PC-3 (cell line): ENCODE measurements around the gene PACSIN2. TPM values are rescaled to one million over a fixed set of nuclear protein-coding genes. Genes with fewer than 3 reads are reported as not detected.
"Not testable (repeated sequence)": the region's sequence is repeated elsewhere in the genome, so short reads cannot be mapped to it uniquely, and the experiment has no call there.

ENCODE experiments used
- ATAC-seq: fragments of 200-7000 bp; cut with Tn5 transposase; 2 replicates; pipeline ENCODE4 v1.9.1; 2020; ENCODE audit warnings: mild to moderate bottlenecking, moderate library complexity
- BruUV-seq: library from RNA; stranded (reverse); fragments of 400-500 nt; replicated peaks from 2 replicates; lab custom pipeline; 2021; lab: Mats Ljungman, UMichigan
- CTCF ChIA-PET: fragments of 300-600 bp; sonication (Branson Sonifier 250); formaldehyde crosslinking; loops from one replicate; lab custom pipeline; 2022; ENCODE audit warnings: antibody characterized with exemption; lab: Charles Lee
- POLR2A ChIA-PET: fragments of 300-600 bp; sonication (Branson Sonifier 250); formaldehyde crosslinking; loops from one replicate; lab custom pipeline; 2022; ENCODE audit warnings: antibody characterized with exemption; ENCODE audit not compliant: unreplicated experiment; lab: Charles Lee
- DNase-seq: peaks from one replicate; pipeline ENCODE4 v3.0.0-alpha.2; 2015
- H2AFZ ChIP-seq: fragments of 300-600 bp; sonication (generic); 2 replicates; pipeline ENCODE4 v1.6.0; 2016; ENCODE audit warnings: antibody characterized with exemption, low read length
- H3F3A ChIP-seq: fragments of 300-600 bp; sonication (generic); one replicate; pipeline ENCODE4 v1.6.0; 2017; ENCODE audit warnings: antibody characterized with exemption, low read length, control low read depth, mild to moderate bottlenecking; ENCODE audit not compliant: unreplicated experiment
- H3K27ac ChIP-seq: fragments of 300-600 bp; sonication (generic); 2 replicates; pipeline ENCODE4 v1.5.1; 2016; ENCODE audit warnings: mild to moderate bottlenecking, low read length
- H3K27me3 ChIP-seq: fragments of 300-600 bp; sonication (generic); 2 replicates; pipeline ENCODE4 v1.6.1; 2016; ENCODE audit warnings: low read length, mixed read lengths
- H3K36me3 ChIP-seq: fragments of 300-600 bp; sonication (generic); 2 replicates; pipeline ENCODE4 v1.6.1; 2016; ENCODE audit warnings: low read depth, mixed run types, low read length, mixed read lengths
- H3K4me1 ChIP-seq: fragments of 300-600 bp; sonication (generic); 2 replicates; pipeline ENCODE4 v1.5.1; 2016; ENCODE audit warnings: low read length; ENCODE audit not compliant: insufficient read depth
- H3K4me2 ChIP-seq: fragments of 300-600 bp; sonication (generic); 2 replicates; pipeline ENCODE4 v1.6.0; 2016; ENCODE audit warnings: low read length
- H3K4me3 ChIP-seq: fragments of 300-600 bp; sonication (generic); 2 replicates; pipeline ENCODE4 v1.5.1; 2016; ENCODE audit warnings: mild to moderate bottlenecking, low read length, mixed read lengths
- H3K79me2 ChIP-seq: fragments of 300-600 bp; sonication (generic); 2 replicates; pipeline ENCODE4 v1.6.1; 2017; ENCODE audit warnings: low read length, mixed read lengths
- H3K9ac ChIP-seq: fragments of 300-600 bp; sonication (generic); 2 replicates; pipeline ENCODE4 v1.6.0; 2016; ENCODE audit warnings: mild to moderate bottlenecking, low read length
- H3K9me2 ChIP-seq: fragments of 300-600 bp; sonication (generic); replicated peaks from 2 replicates; pipeline ENCODE4 v1.6.1; 2016; ENCODE audit warnings: mixed run types, low read length, mixed read lengths
- H3K9me3 ChIP-seq: fragments of 300-600 bp; sonication (generic); 2 replicates; pipeline ENCODE4 v1.6.1; 2016; ENCODE audit warnings: low read length, mixed read lengths
- H4K20me1 ChIP-seq: fragments of 300-600 bp; sonication (generic); 2 replicates; pipeline ENCODE4 v1.6.1; 2016; ENCODE audit warnings: low read length, mixed read lengths
- CTCF ChIP-seq: fragments of 300-600 bp; sonication (generic); conservative IDR thresholded peaks from 2 replicates; pipeline ENCODE4 v1.5.1; 2017; ENCODE audit warnings: antibody characterized with exemption, low read depth, mild to moderate bottlenecking, low read length
- EZH2 ChIP-seq: fragments of 300-600 bp; sonication (generic); IDR thresholded peaks from one replicate; pipeline ENCODE4 v1.6.1; 2017; ENCODE audit warnings: antibody characterized with exemption, mild to moderate bottlenecking, low read length; ENCODE audit not compliant: unreplicated experiment
- EZH2phosphoT487 ChIP-seq: fragments of 300-600 bp; sonication (generic); IDR thresholded peaks from 2 replicates; pipeline ENCODE4 v1.6.1; 2018; ENCODE audit warnings: mild to moderate bottlenecking, antibody characterized with exemption, low read length, borderline replicate concordance
- intact Hi-C: fragments of 100-400 bp; cut with micrococcal nuclease; formaldehyde crosslinking; loops from 2 replicates; pipeline ENCODE4 v1.9.0; 2023
- total RNA-seq: library from RNA; depleted of rRNA; stranded (reverse); fragments of >200 nt; gene quantifications from 2 replicates; pipeline ENCODE4 v1.2.3, GENCODE V29; 2014

The PACSIN2 gene
- total RNA-seq, 1 experiment from 2014 or later = 25.7 TPM

DNA sequence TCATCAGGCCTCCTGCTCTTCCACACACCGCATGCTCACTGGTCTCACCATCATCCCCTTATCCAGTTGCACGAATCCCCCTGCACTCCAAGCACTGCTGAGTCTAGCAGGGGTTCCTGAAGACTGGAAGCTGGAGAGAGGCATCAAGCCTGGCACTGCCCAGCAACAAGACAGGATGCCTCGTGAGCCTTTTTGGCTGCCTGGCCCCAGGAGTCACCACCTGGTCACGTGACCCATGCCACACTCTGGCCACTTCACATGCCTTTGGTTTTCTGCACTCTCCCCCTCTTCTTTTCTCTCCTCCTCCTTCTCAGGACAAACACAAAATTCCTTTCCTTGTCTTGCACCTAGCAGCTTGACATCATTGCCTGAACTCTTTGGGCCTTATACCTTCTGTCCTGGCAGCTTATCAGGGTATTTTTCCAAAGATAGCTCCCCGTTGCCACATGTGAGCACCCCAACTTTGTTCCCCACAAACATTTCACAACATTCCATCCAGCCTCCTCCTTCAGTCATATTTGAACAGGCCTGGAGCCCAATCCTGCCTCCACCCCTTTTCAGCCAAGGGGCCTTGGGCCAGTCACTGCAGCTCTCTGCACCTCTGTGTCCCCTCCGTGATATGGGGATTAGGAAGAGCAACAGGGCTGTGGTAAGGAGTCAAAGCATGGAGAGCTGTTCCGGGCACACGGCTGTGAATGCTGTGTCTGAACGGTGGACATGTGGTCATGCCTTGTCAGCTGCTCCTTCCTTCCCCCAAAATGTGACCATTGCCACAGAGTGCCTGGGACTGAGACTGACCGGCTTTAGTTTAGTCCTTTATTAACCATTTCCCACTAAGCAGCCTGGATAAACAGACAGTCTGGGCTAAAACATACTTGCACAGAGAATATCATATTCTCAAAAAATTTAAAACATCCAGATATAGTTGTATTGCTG, 2.8 kb upstream of the PACSIN2 start:
- no peak overlapping the region for H2AFZ ChIP-seq

GRCh38 chr22:43016150-43016549, 1.2 kb upstream of the PACSIN2 start:
- Histone ChIP-seq H3K4me2 (peak overlapping the region; percentile 86; the same call in 1 of the 2 replicates), H4K20me1 (peaks cover 13% of the 10 kb centered on the region), H3K4me1 (peaks cover 14% of the 10 kb centered on the region), H3K79me2 (peaks cover 35% of the 10 kb centered on the region)
- H2AFZ ChIP-seq, H3K36me3 ChIP-seq, H3K9ac ChIP-seq, ATAC-seq, H3F3A ChIP-seq, intact Hi-C loops, H3K9me2 ChIP-seq, BruUV-seq, H3K27me3 ChIP-seq, H3K4me3 ChIP-seq, CTCF ChIA-PET, DNase-seq, H3K9me3 ChIP-seq, H3K27ac ChIP-seq: not testable (repeated sequence)
- POLR2A ChIA-PET = interaction anchor here (1.2 kb wide), 1 partner anchor 21 kb away, joined by 4 read pairs; no protein-coding TSS in a partner anchor

More for the DNA sequence above, 2.8 kb upstream of the PACSIN2 start:
- BruUV-seq = no TSS peak
- no peak overlapping the region for H3K4me2 ChIP-seq
- no peaks in the 10 kb centered on the region for H3K36me3 ChIP-seq
- ATAC-seq (no peak), DNase-seq (no peak)
- H3K27ac ChIP-seq = no peak overlapping the region
- intact Hi-C loops = no loop called here
- TF ChIP-seq CTCF (no peak), EZH2phosphoT487 (no peak), EZH2 (no peak)
- H3K9me3 ChIP-seq = no peaks in the 10 kb centered on the region
- CTCF ChIA-PET = no interaction called here
- POLR2A ChIA-PET = no interaction called here
- no peaks in the 10 kb centered on the region for H3K27me3 ChIP-seq
- no peak overlapping the region for H3K9ac ChIP-seq
- peaks cover 14% of the 10 kb centered on the region for H3K4me1 ChIP-seq
- H3F3A ChIP-seq = no peaks in the 10 kb centered on the region
- no peak overlapping the region for H3K4me3 ChIP-seq
- peaks cover 18% of the 10 kb centered on the region for H3K79me2 ChIP-seq
- H3K9me2 ChIP-seq = no peaks in the 10 kb centered on the region
- H4K20me1 ChIP-seq = peaks cover 12% of the 10 kb centered on the region

DNA sequence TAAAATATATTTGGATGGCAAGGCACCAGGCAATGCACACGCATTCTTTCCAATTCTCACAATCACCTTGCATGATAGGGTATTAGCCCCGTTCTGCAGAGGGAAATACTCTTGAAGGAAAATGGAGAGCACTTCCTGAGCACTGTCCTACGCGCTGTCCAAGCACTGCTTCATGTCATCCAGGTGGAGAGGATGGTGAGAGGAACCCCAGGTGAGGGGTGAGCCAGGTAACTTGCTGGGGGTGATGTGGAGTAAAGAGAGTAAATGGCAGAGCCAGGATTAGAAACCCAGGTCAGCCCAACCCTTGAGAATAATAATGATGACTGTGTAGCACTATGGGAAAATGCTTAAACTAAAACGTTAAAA, 711 bp upstream of the PACSIN2 start:
- H3K36me3 ChIP-seq = no peaks in the 10 kb centered on the region
- DNase-seq (no peak), ATAC-seq (no peak)
- peaks cover 14% of the 10 kb centered on the region for H3K4me1 ChIP-seq
- POLR2A ChIA-PET = interaction anchor here (0.6 to 1.2 kb wide), 2 partner anchors 20 to 980 kb away, joined by 3 to 4 read pairs; no protein-coding TSS in a partner anchor
- H3K27me3 ChIP-seq = no peaks in the 10 kb centered on the region
- H3K9ac ChIP-seq = peak overlapping the region; percentile 57
- TSS peak; percentile 95 for BruUV-seq
- intact Hi-C loops = no loop called here
- H3K9me3 ChIP-seq = no peaks in the 10 kb centered on the region
- H3F3A ChIP-seq = no peaks in the 10 kb centered on the region
- H3K4me2 ChIP-seq = peak overlapping the region; percentile 86
- H3K9me2 ChIP-seq = no peaks in the 10 kb centered on the region
- H4K20me1 ChIP-seq = peaks cover 18% of the 10 kb centered on the region
- CTCF ChIA-PET = no interaction called here
- TF ChIP-seq CTCF (no peak), EZH2 (no peak), EZH2phosphoT487 (no peak)
- H3K4me3 ChIP-seq = peak overlapping the region; percentile 69
- peak overlapping the region; percentile 83 for H2AFZ ChIP-seq
- peaks cover 40% of the 10 kb centered on the region for H3K79me2 ChIP-seq
- H3K27ac ChIP-seq = no peak overlapping the region
